ENCODE measurements around the gene MPP3.
"Not testable (repeated sequence)": the region's sequence is repeated elsewhere in the genome, so short reads cannot be mapped to it uniquely, and the experiment has no call there.

MPP3 gene

GRCh38 chr17:43832976-43833829 lies at the start of gene MPP3:
Gene MPP3 (minus strand): TSS chr17:43833146. CDS start chr17:43831906, 1,240 bp downstream.
- peak in 1 of 2 experiments; percentile 27 for DNase-seq

- no peak for DNase-seq
Observed at GRCh38 chr17:43881758-43882505, 49.0 kb upstream of the MPP3 start.

GRCh38 chr17:43881181-43881580 lies 48.2 kb upstream of the MPP3 start:
- DNase-seq = no peak

GRCh38 chr17:43880420-43880991 lies 47.6 kb upstream of the MPP3 start:
- no peak for DNase-seq

- no peak for DNase-seq
Observed at GRCh38 chr17:43879723-43880419, 46.9 kb upstream of the MPP3 start.

GRCh38 chr17:43878260-43879175 lies 45.6 kb upstream of the MPP3 start:
- peak in 1 of 2 experiments; percentile 26 for DNase-seq

GRCh38 chr17:43877451-43878155 lies 44.7 kb upstream of the MPP3 start:
- no peak for DNase-seq

GRCh38 chr17:43877031-43877430 lies 44.1 kb upstream of the MPP3 start:
- DNase-seq = no peak

- DNase-seq = no peak
Observed at GRCh38 chr17:43875476-43876147, 42.7 kb upstream of the MPP3 start.

GRCh38 chr17:43874293-43874692 lies 41.3 kb upstream of the MPP3 start:
- no peak for DNase-seq

- DNase-seq = no peak
Observed at GRCh38 chr17:43873815-43874214, 40.9 kb upstream of the MPP3 start.

GRCh38 chr17:43873091-43873490 lies 40.1 kb upstream of the MPP3 start:
- DNase-seq = no peak

- DNase-seq = no peak
Observed at GRCh38 chr17:43871946-43872690, 39.2 kb upstream of the MPP3 start.

- DNase-seq = not testable (repeated sequence)
Observed at GRCh38 chr17:43869031-43869430, 36.1 kb upstream of the MPP3 start.

GRCh38 chr17:43868226-43868994 lies 35.5 kb upstream of the MPP3 start:
- no peak for DNase-seq

- no peak for DNase-seq
Observed at GRCh38 chr17:43864161-43864984, 31.4 kb upstream of the MPP3 start.

- no peak for DNase-seq
Observed at GRCh38 chr17:43861960-43862359, 29.0 kb upstream of the MPP3 start.

Measured in cerebellar nuclear complex (tissue), 1 donor.